HepG2 (cell line): Measurements from ENCODE around the gene THRA. TPM values are rescaled to one million over a fixed set of nuclear protein-coding genes. Genes with fewer than 3 reads are reported as not detected.
A peak's percentile ranks its signal among the peaks of the same experiment; 100 is the strongest.

Experiments
- CTCF ChIP-seq: sonication (generic); formaldehyde crosslinking; IDR thresholded peaks from 2 replicates; pipeline ENCODE4 v1.5.0; 2020; ENCODE audit warnings: mild to moderate bottlenecking, missing genetic modification reagents, moderate library complexity
- PAWR ChIP-seq: sonication (generic); formaldehyde crosslinking; IDR thresholded peaks from 2 replicates; pipeline ENCODE4 v1.4.0; 2020; ENCODE audit warnings: missing genetic modification reagents, mild to moderate bottlenecking, borderline replicate concordance
- PPARG ChIP-seq: conservative IDR thresholded peaks from 2 replicates; pipeline ENCODE4 v1.6.1; 2016; ENCODE audit warnings: missing biosample characterization, missing genetic modification reagents
- REST ChIP-seq, 2 experiments: IDR thresholded peaks; 2 replicates each; pipeline ENCODE4 v1.6.1; 2011 to 2012; ENCODE audit warnings: low read length in 2 of 2, borderline replicate concordance in 1 of 2, low read depth in 1 of 2, mild to moderate bottlenecking in 1 of 2, moderate library complexity in 1 of 2
- TBP ChIP-seq: sonication (generic); formaldehyde crosslinking; IDR thresholded peaks from 2 replicates; pipeline ENCODE4 v1.5.0; 2020; ENCODE audit warnings: missing genetic modification reagents
- YY1 ChIP-seq: IDR thresholded peaks from 2 replicates; pipeline ENCODE4 v1.6.1; 2011; ENCODE audit warnings: low read length, low read depth, moderate library complexity, mild to moderate bottlenecking; ENCODE audit not compliant: insufficient read depth, insufficient replicate concordance
- ZKSCAN5 ChIP-seq: sonication (generic); formaldehyde crosslinking; IDR thresholded peaks from 2 replicates; pipeline ENCODE4 v1.5.1; 2020; ENCODE audit warnings: mild to moderate bottlenecking, missing genetic modification reagents
- ZNF292 ChIP-seq: sonication (generic); formaldehyde crosslinking; IDR thresholded peaks from 2 replicates; pipeline ENCODE4 v1.8.1; 2022; ENCODE audit warnings: mild to moderate bottlenecking, low read depth, missing genetic modification reagents, borderline replicate concordance
- ZNF331 ChIP-seq: sonication (generic); formaldehyde crosslinking; IDR thresholded peaks from 2 replicates; pipeline ENCODE4 v1.4.0; 2020; ENCODE audit warnings: missing genetic modification reagents
- ZNF407 ChIP-seq: sonication (generic); formaldehyde crosslinking; IDR thresholded peaks from one replicate; pipeline ENCODE4 v1.5.1; 2020; ENCODE audit warnings: mild to moderate bottlenecking, missing genetic modification reagents; ENCODE audit errors: not compliant biosample characterization
- polyA plus RNA-seq, 8 experiments: library from polyadenylated mRNA; depleted of rRNA in 3 of 8; stranded (reverse) in 7 of 8; unstranded in 1 of 8; fragments of >200 nt; fragmentation: Illumina TruSeq in 4 of 8; extraction: Trizol in 4 of 8; gene quantifications; 2 replicates each; pipeline versions ENCODE4 v1.2.1 to v1.2.3, GENCODE V29; 2011 to 2016; ENCODE audit warnings: low read depth in 4 of 8, missing spikeins in 1 of 8, mixed read lengths in 1 of 8; ENCODE audit not compliant: insufficient read depth in 1 of 8
- total RNA-seq, 5 experiments: library from RNA; depleted of rRNA; stranded (reverse); fragments of >200 nt; fragmentation: Illumina TruSeq; extraction: Trizol; gene quantifications; 2 replicates each; pipeline ENCODE4 v1.2.3, GENCODE V29; 2016; ENCODE audit warnings: low read depth in 1 of 5
- TF ChIP-seq, protein P1 (sequence below): sonication (generic); formaldehyde crosslinking; IDR thresholded peaks from 2 replicates; pipeline ENCODE4 v1.4.0; 2020; ENCODE audit warnings: missing genetic modification reagents, mild to moderate bottlenecking, borderline replicate concordance
- TF ChIP-seq, protein P2 (sequence below): sonication (generic); formaldehyde crosslinking; IDR thresholded peaks from 2 replicates; pipeline ENCODE4 v1.8.0; 2023; ENCODE audit warnings: mild to moderate bottlenecking, missing genetic modification reagents

THRA gene
- total and polyA plus RNA-seq, 2 of the 13 experiments (the other 11 are each of a cell fraction or from before 2014, with no cell fraction given): 8.0 to 9.9 TPM

GRCh38 chr17:40072735-40073346, 10.1 kb downstream of the THRA start (continued):
- TF ChIP-seq, protein P1, sequence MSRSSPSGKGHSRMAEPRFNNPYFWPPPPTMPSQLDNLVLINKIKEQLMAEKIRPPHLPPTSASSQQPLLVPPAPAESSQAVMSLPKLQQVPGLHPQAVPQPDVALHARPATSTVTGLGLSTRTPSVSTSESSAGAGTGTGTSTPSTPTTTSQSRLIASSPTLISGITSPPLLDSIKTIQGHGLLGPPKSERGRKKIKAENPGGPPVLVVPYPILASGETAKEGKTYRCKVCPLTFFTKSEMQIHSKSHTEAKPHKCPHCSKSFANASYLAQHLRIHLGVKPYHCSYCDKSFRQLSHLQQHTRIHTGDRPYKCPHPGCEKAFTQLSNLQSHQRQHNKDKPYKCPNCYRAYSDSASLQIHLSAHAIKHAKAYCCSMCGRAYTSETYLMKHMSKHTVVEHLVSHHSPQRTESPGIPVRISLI (CRISPR knock-in tag): no peak
- no peak for TF ChIP-seq ZKSCAN5 (CRISPR knock-in tag)
- peak; percentile 53; the same call in 1 of the 2 replicates for TF ChIP-seq ZNF292
- TF ChIP-seq PAWR (CRISPR knock-in tag): no peak
- no peak for TF ChIP-seq TBP (CRISPR knock-in tag)
- no peak for TF ChIP-seq PPARG
- TF ChIP-seq, protein P2, sequence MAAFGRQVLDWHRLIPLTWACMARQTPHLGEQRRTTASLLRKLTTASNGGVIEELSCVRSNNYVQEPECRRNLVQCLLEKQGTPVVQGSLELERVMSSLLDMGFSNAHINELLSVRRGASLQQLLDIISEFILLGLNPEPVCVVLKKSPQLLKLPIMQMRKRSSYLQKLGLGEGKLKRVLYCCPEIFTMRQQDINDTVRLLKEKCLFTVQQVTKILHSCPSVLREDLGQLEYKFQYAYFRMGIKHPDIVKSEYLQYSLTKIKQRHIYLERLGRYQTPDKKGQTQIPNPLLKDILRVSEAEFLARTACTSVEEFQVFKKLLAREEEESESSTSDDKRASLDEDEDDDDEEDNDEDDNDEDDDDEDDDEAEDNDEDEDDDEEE (CRISPR knock-in tag): no peak
- peak; percentile 27 for TF ChIP-seq CTCF (CRISPR knock-in tag)
- TF ChIP-seq ZNF331 (CRISPR knock-in tag): peak; percentile 39; the same call in 1 of the 2 replicates
- TF ChIP-seq ZNF407 (CRISPR knock-in tag): no peak
- TF ChIP-seq YY1: no peak
- no peak for TF ChIP-seq REST (IDR thresholded peaks at IDR 0.05; ENCODE audit: borderline replicate concordance in 1 of 2, low read depth in 1 of 2, low read length in 2 of 2)
